GM12872 (cell line): ENCODE data around the gene NMNAT2.

Experiments
- CTCF ChIP-seq: IDR thresholded peaks from 3 replicates; pipeline ENCODE4 v1.5.1; 2011; ENCODE audit warnings: low read depth, mild to moderate bottlenecking, low read length, moderate library complexity; ENCODE audit not compliant: insufficient read depth

Gene NMNAT2

GRCh38 chr1:183456826-183457225, 38.6 kb upstream of the NMNAT2 start:
- no peak for TF ChIP-seq CTCF

- no peak for TF ChIP-seq CTCF
These were observed 36.2 kb upstream of the NMNAT2 start for GRCh38 chr1:183454377-183454776.

- no peak for TF ChIP-seq CTCF
These were observed 31.9 kb upstream of the NMNAT2 start for GRCh38 chr1:183450093-183450492.

GRCh38 chr1:183449223-183449770, 31.1 kb upstream of the NMNAT2 start:
- no peak for TF ChIP-seq CTCF

GRCh38 chr1:183444243-183444642, 26.1 kb upstream of the NMNAT2 start:
- no peak for TF ChIP-seq CTCF

GRCh38 chr1:183443466-183443865, 25.3 kb upstream of the NMNAT2 start:
- no peak for TF ChIP-seq CTCF

GRCh38 chr1:183443011-183443410, 24.8 kb upstream of the NMNAT2 start:
- TF ChIP-seq CTCF = no peak
